Skeletal muscle tissue (tissue), 4 donors: ENCODE results near the gene DNM2. TPM values are rescaled to one million over a fixed set of nuclear protein-coding genes. Genes with fewer than 3 reads are reported as not detected.
A peak's percentile ranks its signal among the peaks of the same experiment; 100 is the strongest.
"Not testable (repeated sequence)": the region's sequence is repeated elsewhere in the genome, so short reads cannot be mapped to it uniquely, and the experiment has no call there.

Experiments
- H3K27ac ChIP-seq: one replicate; pipeline ENCODE4 v1.7.0; 2013; ENCODE audit warnings: mild to moderate bottlenecking, low read depth, low read length, inconsistent platforms
- H3K27me3 ChIP-seq, 3 donors: one replicate each; pipeline ENCODE4 v1.7.0; 2013; ENCODE audit warnings: low read length in 3 of 3; ENCODE audit not compliant: control insufficient read depth in 3 of 3, insufficient read depth in 3 of 3
- H3K36me3 ChIP-seq, 3 donors: one replicate each; pipeline ENCODE4 v1.7.0; 2013; ENCODE audit warnings: low read length in 3 of 3; ENCODE audit not compliant: control insufficient read depth in 3 of 3, insufficient read depth in 3 of 3
- H3K4me1 ChIP-seq, 3 donors: one replicate each; pipeline ENCODE4 v1.7.0; 2013; ENCODE audit warnings: low read length in 3 of 3, mild to moderate bottlenecking in 3 of 3; ENCODE audit not compliant: control insufficient read depth in 3 of 3, insufficient read depth in 3 of 3
- H3K4me3 ChIP-seq, 3 donors: one replicate each; pipeline ENCODE4 v1.7.0; 2013; ENCODE audit warnings: low read length in 3 of 3
- H3K9ac ChIP-seq, 3 donors: one replicate each; pipeline ENCODE4 v1.7.0; 2013; ENCODE audit warnings: low read length in 3 of 3, mild to moderate bottlenecking in 3 of 3, moderate library complexity in 2 of 3, low read depth in 1 of 3
- H3K9me3 ChIP-seq, 3 donors: one replicate each; pipeline ENCODE4 v1.7.0; 2013; ENCODE audit warnings: low read length in 3 of 3; ENCODE audit not compliant: control insufficient read depth in 3 of 3
- total RNA-seq: library from RNA; depleted of rRNA; stranded (reverse); fragments of >200 nt; gene quantifications from one replicate; pipeline ENCODE4 v1.2.3, GENCODE V29; 2014
- donor health status: Osteomylitis.

DNM2 gene
- total RNA-seq, 1 donor from 2014 or later = 54.8 TPM

DNA sequence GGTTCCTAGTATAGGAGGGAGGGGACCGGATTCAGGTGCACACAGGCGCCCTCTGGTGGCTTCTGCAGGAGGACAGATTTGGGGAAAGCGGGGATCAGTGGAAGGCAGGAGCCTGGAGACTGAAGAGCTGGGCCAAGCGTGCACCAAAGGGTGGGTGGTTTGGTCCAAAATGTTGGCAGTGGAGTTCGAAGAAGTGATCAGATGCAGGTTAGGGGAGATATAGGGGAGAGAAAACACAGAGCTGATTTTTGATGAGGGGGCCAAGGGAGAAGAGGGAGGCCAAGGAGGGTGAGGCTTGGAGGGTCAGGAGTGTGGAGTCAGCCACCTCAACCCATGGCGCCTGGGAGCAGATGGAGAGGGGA lies 146.6 kb downstream of the DNM2 start:
- H3K27ac ChIP-seq = no peak overlapping the region
- peak overlapping the region; percentile 2 to 51 (median 48) for H3K9ac ChIP-seq
- no peaks in the 10 kb centered on the region for H3K36me3 ChIP-seq
- peak overlapping the region in 2 of 3 donors; percentile 52 to 54 for H3K4me3 ChIP-seq
- H3K9me3 ChIP-seq = no peaks in the 10 kb centered on the region
- H3K27me3 ChIP-seq = no peaks in the 10 kb centered on the region
- H3K4me1 ChIP-seq = peaks cover 5 to 10% (median 7%) of the 10 kb centered on the region in 3 donors

DNA sequence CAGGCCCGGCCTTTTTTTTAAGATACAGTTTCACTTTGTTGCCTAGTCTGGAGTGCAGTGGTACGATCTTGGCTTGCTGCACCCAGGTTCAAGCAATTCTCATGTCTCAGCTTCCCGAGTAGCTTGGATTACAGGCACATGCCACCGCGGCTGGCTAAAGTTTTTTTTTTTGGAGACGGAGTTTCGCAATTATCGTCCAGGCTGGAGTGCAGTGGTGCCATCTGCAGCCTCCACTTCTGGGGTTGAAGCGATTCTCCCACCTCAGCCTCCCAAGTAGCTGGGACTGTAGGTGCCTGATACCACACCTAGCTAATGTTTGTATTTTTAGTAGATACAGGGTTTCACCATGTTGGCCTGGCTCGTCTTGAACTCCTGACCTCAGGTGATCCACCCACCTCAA lies 148.6 kb downstream of the DNM2 start:
- Histone ChIP-seq H3K9ac (no peak overlapping the region), H3K9me3 (no peaks in the 10 kb centered on the region), H3K4me3 (no peak overlapping the region), H3K4me1 (peaks cover 8 to 13% (median 10%) of the 10 kb centered on the region in 3 donors), H3K27ac (no peak overlapping the region), H3K36me3 (no peaks in the 10 kb centered on the region), H3K27me3 (no peaks in the 10 kb centered on the region)

DNA sequence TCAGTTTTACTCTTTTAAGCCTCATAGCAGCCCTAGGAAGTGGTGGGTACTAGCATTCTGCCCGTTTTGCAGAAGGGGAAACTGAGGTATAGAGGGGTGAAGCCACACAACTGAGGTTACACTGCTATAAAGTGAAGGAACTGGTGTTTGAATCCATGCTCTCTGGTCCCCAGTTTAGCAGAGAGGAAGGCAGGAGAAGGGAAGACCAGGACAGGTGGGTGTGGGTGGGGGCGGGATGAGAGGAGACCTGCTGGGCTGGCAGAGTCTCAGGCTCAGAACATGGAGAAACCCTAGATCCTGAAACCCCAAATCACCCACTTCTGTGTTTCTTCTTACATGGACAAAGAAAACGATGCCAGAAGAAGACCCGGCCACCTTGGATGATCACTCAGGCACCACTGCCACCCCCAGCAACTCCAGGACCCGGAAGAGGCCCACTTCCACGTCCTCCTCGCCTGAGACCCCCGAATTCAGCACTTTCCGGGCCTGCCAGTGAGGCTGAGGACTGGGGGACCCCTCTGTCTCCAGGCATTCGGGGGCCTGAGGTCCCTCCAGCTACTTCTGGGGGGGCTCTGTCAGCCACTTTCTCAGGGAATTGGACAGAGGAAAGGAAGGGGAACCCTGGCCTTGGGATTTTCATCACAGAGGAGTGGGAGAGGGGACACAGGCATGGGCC lies 151.1 kb downstream of the DNM2 start:
- Histone ChIP-seq H3K9me3 (no peaks in the 10 kb centered on the region), H3K4me1 (peaks cover 6 to 17% (median 15%) of the 10 kb centered on the region in 3 donors), H3K9ac (no peak overlapping the region), H3K36me3 (no peaks in the 10 kb centered on the region), H3K27me3 (no peaks in the 10 kb centered on the region), H3K4me3 (no peak overlapping the region), H3K27ac (no peak overlapping the region)

DNA sequence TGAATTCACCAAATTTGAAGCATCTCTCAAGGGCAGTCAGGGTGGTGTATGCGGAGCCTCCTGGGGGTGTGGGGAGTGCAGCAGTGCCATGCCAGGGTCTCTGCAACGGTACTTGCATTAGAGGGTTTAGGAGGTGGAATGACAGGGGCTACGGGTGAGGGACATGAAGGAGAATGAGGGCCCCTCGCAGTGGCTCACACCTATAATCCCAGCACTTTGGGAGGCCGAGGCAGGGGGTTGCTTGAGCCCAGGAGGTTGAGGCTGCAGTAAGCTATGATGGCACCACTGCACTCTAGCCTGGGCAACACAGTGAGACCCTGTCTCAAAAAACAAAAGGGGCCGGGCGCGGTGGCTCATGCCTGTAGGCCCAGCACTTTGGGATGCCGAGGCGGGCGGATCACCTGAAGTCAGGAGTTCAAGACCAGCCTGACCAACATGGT lies 152.0 kb downstream of the DNM2 start:
- not testable (repeated sequence) for H3K9ac ChIP-seq, H3K36me3 ChIP-seq, H3K27ac ChIP-seq, H3K4me3 ChIP-seq, H3K9me3 ChIP-seq, H3K27me3 ChIP-seq
- peaks cover 3 to 19% (median 16%) of the 10 kb centered on the region in 3 donors for H3K4me1 ChIP-seq

DNA sequence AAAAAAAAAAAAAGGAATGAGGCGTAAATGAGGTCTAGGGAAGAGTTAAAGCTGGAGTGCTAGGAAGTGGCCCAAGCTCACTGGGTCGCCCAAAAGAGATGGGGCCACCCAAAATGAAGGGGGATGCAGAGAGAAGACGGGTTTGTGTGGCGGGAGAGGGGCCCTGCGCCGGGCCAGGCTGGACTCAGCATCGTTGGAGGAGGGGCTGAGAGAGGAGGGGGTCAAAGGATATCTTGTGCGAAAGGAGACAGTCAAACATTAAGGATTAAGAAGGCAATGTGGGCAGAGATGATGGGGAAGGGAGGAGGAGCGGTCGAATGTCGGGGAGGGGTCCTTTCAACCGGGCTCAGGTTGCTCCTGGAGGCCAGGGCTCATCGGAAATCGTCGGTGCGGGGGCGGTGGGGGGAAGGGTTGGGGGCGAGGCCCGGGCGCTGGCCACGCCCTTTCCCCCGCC lies 152.6 kb downstream of the DNM2 start:
- H3K27ac ChIP-seq = peak overlapping the region; percentile 81
- peaks cover 3 to 22% (median 17%) of the 10 kb centered on the region in 3 donors for H3K4me1 ChIP-seq
- H3K9ac ChIP-seq = peak overlapping the region; percentile 74 to 79 (median 76)
- no peaks in the 10 kb centered on the region for H3K27me3 ChIP-seq
- H3K4me3 ChIP-seq = peak overlapping the region; percentile 73 to 78 (median 74)
- H3K36me3 ChIP-seq = no peaks in the 10 kb centered on the region
- no peaks in the 10 kb centered on the region for H3K9me3 ChIP-seq

DNA sequence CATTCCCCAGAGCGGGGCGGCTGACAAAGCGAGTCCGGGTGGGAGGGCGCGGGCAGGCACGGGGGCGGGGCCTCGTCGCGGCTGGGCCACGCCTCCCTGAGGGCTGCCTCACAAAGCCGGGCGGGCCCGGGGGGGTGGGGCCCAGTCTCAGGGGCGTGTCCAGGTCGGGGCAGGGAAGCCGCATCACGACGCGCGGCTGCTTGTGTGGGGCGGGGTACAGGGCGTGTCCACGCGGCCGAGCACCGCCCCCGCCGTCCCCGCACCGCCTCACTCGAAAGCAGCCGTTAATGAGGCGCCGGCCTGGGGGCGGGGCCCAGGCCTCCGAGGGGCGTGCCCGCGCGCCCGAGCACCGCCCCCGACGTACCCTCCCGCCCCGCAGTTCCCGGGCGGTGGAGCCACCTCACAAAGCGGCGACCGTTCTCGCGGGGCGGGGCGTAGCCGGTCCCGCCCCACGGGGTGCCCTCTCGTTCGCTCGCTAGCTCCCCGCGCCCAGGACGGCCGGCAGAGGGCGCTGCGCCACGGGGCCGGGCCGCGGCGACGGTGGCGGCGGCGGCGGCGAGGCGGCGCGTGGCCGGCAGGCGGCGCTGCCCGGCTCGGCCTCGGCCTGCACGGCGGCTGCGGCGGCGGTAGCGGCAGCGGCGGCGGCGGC lies 153.2 kb downstream of the DNM2 start, which contains the start of gene CARM1:
TSS of gene CARM1 (plus strand) at position 599 of the 649 bp plus-strand sequence. CDS start 150 bp downstream, outside the sequence.
- Histone ChIP-seq H3K27ac (peak within 1 kb of the TSS; percentile 90), H3K4me3 (peak within 1 kb of the TSS; percentile 79 to 86 (median 85)), H3K4me1 (peaks cover 9 to 26% (median 21%) of the 10 kb centered on the region in 3 donors), H3K9me3 (no peaks in the 10 kb centered on the region), H3K9ac (peak within 1 kb of the TSS; percentile 82 to 92 (median 90)), H3K27me3 (no peaks in the 10 kb centered on the region), H3K36me3 (no peaks in the 10 kb centered on the region)

DNA sequence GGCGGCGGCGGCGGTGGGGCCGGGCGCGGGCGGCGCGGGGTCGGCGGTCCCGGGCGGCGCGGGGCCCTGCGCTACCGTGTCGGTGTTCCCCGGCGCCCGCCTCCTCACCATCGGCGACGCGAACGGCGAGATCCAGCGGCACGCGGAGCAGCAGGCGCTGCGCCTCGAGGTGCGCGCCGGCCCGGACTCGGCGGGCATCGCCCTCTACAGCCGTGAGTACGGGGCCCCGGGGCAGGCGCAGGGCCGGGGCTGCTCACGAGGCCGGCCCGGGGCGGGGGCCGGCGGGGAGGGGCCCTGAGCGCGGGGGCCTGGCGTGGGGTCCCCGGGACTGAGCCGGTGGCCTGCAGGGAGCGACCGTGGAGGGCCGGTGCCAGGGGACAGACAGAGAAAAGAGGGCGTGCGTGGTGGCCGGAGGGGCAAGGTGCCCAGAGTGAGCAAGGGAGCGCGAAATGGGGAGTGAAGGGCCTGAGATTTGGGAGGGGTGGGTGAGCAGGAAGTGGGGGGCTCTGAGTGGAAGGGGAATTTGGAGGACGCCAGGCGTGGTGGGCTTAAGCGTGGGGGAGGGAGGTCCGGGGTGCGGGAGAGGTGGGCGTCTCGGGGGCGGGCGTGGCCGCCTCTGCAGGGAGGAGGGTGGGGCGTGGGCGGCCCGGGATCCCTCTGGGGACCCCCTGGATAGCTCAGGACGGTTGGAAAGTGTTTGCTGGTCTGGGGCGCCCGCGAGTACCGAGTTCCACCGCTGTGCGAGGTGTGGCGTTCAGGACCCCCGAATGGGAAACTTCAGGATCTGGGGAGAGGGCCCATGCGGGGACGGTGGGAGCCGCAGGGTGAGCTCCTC lies 154.0 kb downstream of the DNM2 start:
- H3K4me1 ChIP-seq = peaks cover 17 to 34% (median 29%) of the 10 kb centered on the region in 3 donors
- peak overlapping the region; percentile 90 for H3K27ac ChIP-seq
- H3K27me3 ChIP-seq = no peaks in the 10 kb centered on the region
- H3K36me3 ChIP-seq = no peaks in the 10 kb centered on the region
- peak overlapping the region; percentile 82 to 92 (median 90) for H3K9ac ChIP-seq
- no peaks in the 10 kb centered on the region for H3K9me3 ChIP-seq
- H3K4me3 ChIP-seq = peak overlapping the region; percentile 79 to 86 (median 85)

DNA sequence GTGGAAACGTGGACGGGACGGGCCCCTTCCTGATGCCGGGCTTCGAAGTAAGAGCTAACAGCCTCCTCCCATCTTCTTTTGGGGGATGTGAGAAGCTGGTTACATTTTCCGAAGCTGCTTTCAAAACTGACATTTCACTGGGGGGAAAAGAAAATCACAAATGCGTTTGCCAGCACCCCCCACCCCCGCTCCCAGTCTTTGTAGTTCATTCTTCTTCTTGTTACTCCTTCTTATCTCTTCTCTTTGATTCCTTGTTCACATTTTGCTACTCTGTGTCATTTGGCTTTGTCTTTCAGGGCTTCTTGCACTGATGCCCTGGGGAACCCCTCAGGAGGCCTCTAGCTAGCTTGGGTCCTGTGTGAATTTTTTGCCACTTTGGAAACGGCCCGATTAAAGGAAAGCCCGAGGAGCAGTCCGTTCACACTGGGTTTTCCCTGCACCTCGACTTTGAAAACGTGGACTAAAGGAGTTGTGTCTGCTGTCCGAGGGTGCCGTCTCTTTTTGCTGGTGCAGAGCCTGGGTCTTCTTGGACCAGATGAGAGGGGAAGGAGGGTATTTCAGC lies 154.7 kb downstream of the DNM2 start:
- H3K27ac ChIP-seq = peak overlapping the region; percentile 90
- H3K4me1 ChIP-seq = peaks cover 21 to 39% (median 36%) of the 10 kb centered on the region in 3 donors

DNA sequence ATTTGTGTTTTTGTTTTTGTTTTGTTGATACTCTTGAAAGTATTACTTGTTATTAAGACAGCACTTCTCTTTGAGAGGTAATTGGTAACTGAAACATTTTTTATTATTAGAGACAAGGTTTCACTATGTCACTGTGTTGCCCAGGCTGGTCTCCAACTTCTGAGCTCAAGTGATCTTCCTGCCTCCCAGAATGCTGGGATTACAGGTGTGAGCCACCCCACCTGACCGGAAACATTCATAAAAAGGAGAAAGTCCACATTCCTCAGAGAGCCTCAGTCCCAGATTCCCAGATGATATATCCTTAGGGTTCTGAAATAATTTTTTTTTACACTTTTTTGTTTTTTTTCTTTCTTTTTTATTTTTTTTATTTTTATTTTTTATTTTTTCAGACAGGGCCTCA lies 156.1 kb downstream of the DNM2 start:
- no peaks in the 10 kb centered on the region for H3K9me3 ChIP-seq
- no peak overlapping the region for H3K9ac ChIP-seq
- H3K27me3 ChIP-seq = no peaks in the 10 kb centered on the region
- H3K36me3 ChIP-seq = no peaks in the 10 kb centered on the region
- H3K27ac ChIP-seq = no peak overlapping the region
- H3K4me1 ChIP-seq = peaks cover 34 to 51% (median 50%) of the 10 kb centered on the region in 3 donors
- H3K4me3 ChIP-seq = no peak overlapping the region

More for the DNA sequence above, 154.7 kb downstream of the DNM2 start:
- Histone ChIP-seq H3K9me3 (no peaks in the 10 kb centered on the region), H3K9ac (peak overlapping the region; percentile 82 to 92 (median 90)), H3K36me3 (no peaks in the 10 kb centered on the region), H3K4me3 (peak overlapping the region; percentile 79 to 86 (median 85)), H3K27me3 (no peaks in the 10 kb centered on the region)
